Motor neuron (in vitro differentiated cells): ENCODE results near the gene CCDC78. TPM values are rescaled to one million over a fixed set of nuclear protein-coding genes. Genes with fewer than 3 reads are reported as not detected.
"Not testable (repeated sequence)": the region's sequence is repeated elsewhere in the genome, so short reads cannot be mapped to it uniquely, and the experiment has no call there.

Source experiments
- ATAC-seq, 8 experiments: fragments of 200-7000 bp; cut with Tn5 transposase; replicated peaks in 6 of 8; 2 replicates each; pipeline ENCODE4 v1.8.0; 2021; ENCODE audit warnings: mild to moderate bottlenecking in 8 of 8, moderate library complexity in 8 of 8
- H3K27ac ChIP-seq, 2 donors: fragments of 250-450 bp; sonication (Bioruptor Pico); 2 replicates each; pipeline ENCODE4 v1.9.0; 2021; ENCODE audit warnings: antibody characterized with exemption in 2 of 2, mild to moderate bottlenecking in 2 of 2, moderate library complexity in 1 of 2
- H3K4me1 ChIP-seq, 2 donors: fragments of 250-450 bp; sonication (Bioruptor Pico); replicated peaks in 1 of 2; 2 replicates each; pipeline ENCODE4 v1.6.1; 2021; ENCODE audit warnings: antibody characterized with exemption in 2 of 2, mild to moderate bottlenecking in 2 of 2, moderate library complexity in 1 of 2
- H3K4me3 ChIP-seq, 5 donors: fragments of 250-450 bp; sonication (Bioruptor Pico); 2 replicates each; pipeline ENCODE4 v1.9.0; 2021; ENCODE audit warnings: antibody characterized with exemption in 5 of 5, mild to moderate bottlenecking in 5 of 5, moderate library complexity in 4 of 5
- WGBS, 10 experiments: fragments of 450-650 bp; shearing (Covaris generic); methylation state at CpG; one replicate each; pipeline ENCODE4 v1.0.0; 2022; 5-methylcytosine and 5-hydroxymethylcytosine counted together
- in situ Hi-C, 9 experiments: fragments of 400-800 bp; cut with MboI; loops; one replicate each; pipeline ENCODE4 v1.15.0; 2021; ENCODE audit warnings: low sequenced_read_pairs in 9 of 9, low pct_unique_long_range_greater_than_20kb in 2 of 9; ENCODE audit not compliant: unreplicated experiment in 9 of 9
- total RNA-seq, 8 experiments: library from RNA; unstranded; fragments of 300-600 nt; gene quantifications; 2 replicates each; pipeline versions ENCODE4 v1.2.3 to v1.2.4, GENCODE V29; 2022

Gene CCDC78
- total RNA-seq, 8 experiments from 2014 or later, result 2.7 to 26.1 (median 4.6) TPM

DNA sequence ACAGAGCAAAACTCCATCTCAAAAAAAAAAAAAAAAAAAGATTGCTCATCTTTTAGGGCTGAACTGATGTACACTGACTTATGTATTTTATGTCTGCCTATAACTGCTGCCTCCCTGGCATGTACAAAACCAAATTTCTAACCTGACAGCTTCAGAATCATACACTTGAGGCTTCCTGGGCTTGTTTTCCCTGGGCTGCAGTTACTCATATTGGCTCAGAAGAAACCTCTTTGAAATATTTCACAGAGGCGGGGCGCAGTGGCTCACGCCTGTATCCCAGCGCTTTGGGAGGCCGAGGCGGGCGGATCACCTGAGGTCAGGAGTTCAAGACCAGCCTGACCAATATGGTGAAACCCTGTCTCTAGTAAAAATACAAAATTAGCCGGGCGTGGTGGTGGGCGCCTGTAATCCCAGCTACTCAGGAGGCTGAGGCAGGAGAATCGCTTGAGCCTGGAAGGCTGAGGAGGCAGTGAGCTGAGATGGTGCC is 27.9 kb upstream of the CCDC78 start:
- H3K27ac ChIP-seq, in situ Hi-C loops, H3K4me3 ChIP-seq, ATAC-seq: not testable (repeated sequence)
- peaks cover 13 to 20% of the 10 kb centered on the region in 2 donors for H3K4me1 ChIP-seq
- WGBS, 10 experiments, result 20 to 100% (median 88%) methylated on average over 1 to 5 of the region's 11 CpGs; no CpG with 5 or more reads in 2 of the 10 experiments

DNA sequence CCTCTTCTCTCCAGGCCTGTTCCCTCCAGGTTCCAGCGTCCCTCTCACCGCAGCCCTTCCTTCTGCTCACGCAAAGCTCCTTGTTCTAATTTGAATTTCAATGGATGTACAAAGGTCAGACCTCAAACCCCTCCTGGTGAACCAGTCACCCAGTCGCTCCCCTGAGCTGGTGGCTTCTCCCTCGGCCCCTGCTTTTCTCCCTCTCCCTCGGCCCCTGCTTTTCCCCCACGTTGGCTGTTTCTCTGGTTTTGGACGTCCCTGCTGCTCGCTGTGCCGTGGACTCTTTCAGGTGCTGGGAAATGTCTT is 25.7 kb upstream of the CCDC78 start:
- WGBS, 10 experiments, result 6 to 35% (median 17%) methylated on average over 4 to 10 of the region's 10 CpGs; no CpG with 5 or more reads in 6 of the 10 experiments
- Histone ChIP-seq H3K27ac (peak overlapping the region in 1 of 2 donors; percentile 28), H3K4me3 (no peak overlapping the region), H3K4me1 (peaks cover 13 to 20% of the 10 kb centered on the region in 2 donors)
- in situ Hi-C loops, result no loop called here
- ATAC-seq, result peak in 5 of 8 experiments; percentile 15 to 60 (median 34)

GRCh38 chr16:751152-752006 is 25.1 kb upstream of the CCDC78 start:
- peak overlapping the region in 1 of 2 donors; percentile 28 for H3K27ac ChIP-seq
- in situ Hi-C loops, result no loop called here
- WGBS, 10 experiments, result 10 to 100% (median 79%) methylated on average over 1 to 13 of the region's 39 CpGs; no CpG with 5 or more reads in 2 of the 10 experiments
- H3K4me3 ChIP-seq, result no peak overlapping the region
- peaks cover 13 to 20% of the 10 kb centered on the region in 2 donors for H3K4me1 ChIP-seq
- ATAC-seq, result peak in 1 of 8 experiments; percentile 36

- in situ Hi-C loops, result no loop called here
- 33 to 100% (median 75%) methylated on average over 1 to 4 of the region's 9 CpGs; no CpG with 5 or more reads in 4 of the 10 experiments for WGBS, 10 experiments
- ATAC-seq, result peak in 7 of 8 experiments; percentile 27 to 69 (median 54)
- H3K4me1 ChIP-seq, result peaks cover 13 to 24% of the 10 kb centered on the region in 2 donors
- H3K27ac ChIP-seq, result no peak overlapping the region
- no peak overlapping the region for H3K4me3 ChIP-seq
These were observed 24.2 kb upstream of the CCDC78 start for GRCh38 chr16:750485-750884.

GRCh38 chr16:749010-749409 is 22.8 kb upstream of the CCDC78 start:
- in situ Hi-C loops, result no loop called here
- no peak for ATAC-seq
- Histone ChIP-seq H3K4me1 (peaks cover 13 to 24% of the 10 kb centered on the region in 2 donors), H3K27ac (no peak overlapping the region), H3K4me3 (no peak overlapping the region)
- 42 to 91% (median 76%) methylated on average over 3 to 6 of the region's 6 CpGs; no CpG with 5 or more reads in 2 of the 10 experiments for WGBS, 10 experiments

- Histone ChIP-seq H3K27ac (no peak overlapping the region), H3K4me1 (peaks cover 13 to 24% of the 10 kb centered on the region in 2 donors), H3K4me3 (no peak overlapping the region)
- in situ Hi-C loops, result no loop called here
- 94% methylated on average over 10 of the region's 39 CpGs; no CpG with 5 or more reads in 9 of the 10 experiments for WGBS, 10 experiments
- no peak for ATAC-seq
These were observed 21.9 kb upstream of the CCDC78 start for GRCh38 chr16:747978-748746.

DNA sequence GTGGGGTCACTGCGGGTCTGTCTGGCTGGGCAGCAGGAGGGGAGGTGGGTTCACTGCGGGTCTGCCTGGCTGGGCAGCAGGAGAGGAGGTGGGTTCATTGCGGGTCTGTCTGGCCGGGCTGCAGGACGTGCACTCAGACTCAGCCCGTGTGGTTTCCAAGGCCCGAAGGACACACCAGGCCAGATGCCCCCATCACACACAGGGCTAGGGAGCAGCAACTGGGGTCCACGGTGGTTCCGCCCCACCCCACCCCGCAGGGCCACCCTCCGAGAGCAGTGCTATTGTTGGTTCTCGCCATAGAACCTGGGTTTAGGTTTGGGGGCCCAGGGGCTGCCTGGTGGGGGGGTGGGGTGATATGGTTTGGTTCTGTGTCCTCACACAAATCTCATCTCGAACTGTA is 20.4 kb upstream of the CCDC78 start:
- no peak overlapping the region for H3K27ac ChIP-seq
- whole genome bisulfite sequencing, 10 experiments, result no CpG with 5 or more reads among the region's 13 CpGs
- in situ Hi-C loops, result no loop called here
- no peak for ATAC-seq
- H3K4me1 ChIP-seq, result peaks cover 5 to 16% of the 10 kb centered on the region in 2 donors
- no peak overlapping the region for H3K4me3 ChIP-seq

DNA sequence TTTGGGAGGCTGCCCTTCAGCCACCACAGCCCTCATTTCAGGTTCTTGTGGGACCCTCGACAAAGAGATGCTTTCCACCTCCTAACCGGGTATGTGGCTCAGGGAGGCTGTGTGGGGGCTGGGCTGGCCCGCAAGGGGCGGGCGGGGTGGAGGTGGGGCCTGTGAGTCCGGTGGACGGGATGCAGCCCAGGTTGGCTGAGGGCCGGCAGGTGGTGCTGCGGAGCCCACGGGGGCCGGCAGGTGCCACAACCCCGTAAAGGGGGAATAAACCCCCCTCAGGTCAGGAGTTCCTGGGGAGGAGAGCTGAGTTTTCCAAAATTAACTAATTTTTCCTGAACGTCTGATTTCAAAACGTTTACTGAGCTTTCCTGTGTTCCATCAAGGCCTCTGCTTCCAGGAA is 19.5 kb upstream of the CCDC78 start:
- WGBS, 10 experiments, result 0 to 29% (median 10%) methylated on average over 1 to 6 of the region's 14 CpGs; no CpG with 5 or more reads in 6 of the 10 experiments
- in situ Hi-C loops, result no loop called here
- no peak overlapping the region for H3K27ac ChIP-seq
- ATAC-seq, result peak in 2 of 8 experiments; percentile 7 to 47
- H3K4me3 ChIP-seq, result no peak overlapping the region
- H3K4me1 ChIP-seq, result peaks cover 4 to 12% of the 10 kb centered on the region in 2 donors

GRCh38 chr16:743794-744500 is 17.7 kb upstream of the CCDC78 start:
- in situ Hi-C loops, result no loop called here
- ATAC-seq, result no peak

DNA sequence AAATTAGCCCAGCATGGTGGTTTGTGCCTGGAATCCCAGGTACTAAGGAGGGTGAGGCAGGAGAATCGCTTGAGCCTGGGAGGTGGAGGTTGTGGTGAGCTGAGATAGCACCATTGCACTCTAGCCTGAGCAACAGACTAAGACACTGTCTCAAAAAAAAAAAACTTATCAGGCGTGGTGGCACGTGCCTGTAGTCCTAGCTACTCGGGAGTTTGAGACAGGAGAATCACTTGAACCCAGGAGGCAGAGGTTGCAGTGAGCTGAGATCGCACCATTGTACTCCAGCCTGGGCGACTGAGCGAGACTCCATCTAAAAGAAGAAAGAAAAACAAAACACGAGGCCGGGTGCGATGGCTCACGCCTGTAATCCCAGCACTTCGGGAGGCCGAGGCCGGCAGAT is 16.7 kb upstream of the CCDC78 start:
- in situ Hi-C loops, ATAC-seq, H3K27ac ChIP-seq, H3K4me3 ChIP-seq: not testable (repeated sequence)
- H3K4me1 ChIP-seq, result peaks cover 2 to 14% of the 10 kb centered on the region in 2 donors
- 67 to 94% (median 82%) methylated on average over 1 to 11 of the region's 14 CpGs; no CpG with 5 or more reads in 5 of the 10 experiments for WGBS, 10 experiments

More at GRCh38 chr16:743794-744500, 17.7 kb upstream of the CCDC78 start:
- 0 to 100% (median 75%) methylated on average over 1 to 5 of the region's 21 CpGs; no CpG with 5 or more reads in 4 of the 10 experiments for WGBS, 10 experiments
- H3K4me1 ChIP-seq, result peaks cover 2 to 14% of the 10 kb centered on the region in 2 donors
- H3K4me3 ChIP-seq, result no peak overlapping the region
- no peak overlapping the region for H3K27ac ChIP-seq

- H3K4me3 ChIP-seq, result no peak overlapping the region
- peaks cover 2 to 14% of the 10 kb centered on the region in 2 donors for H3K4me1 ChIP-seq
- in situ Hi-C loops, result no loop called here
- no peak for ATAC-seq
- WGBS, 10 experiments, result 63 to 100% (median 91%) methylated on average over 1 to 7 of the region's 15 CpGs; no CpG with 5 or more reads in 1 of the 10 experiments
- H3K27ac ChIP-seq, result no peak overlapping the region
These were observed 15.9 kb upstream of the CCDC78 start for GRCh38 chr16:741986-742629.
